ENCODE measurements around the gene NUCB2.
"Not testable (repeated sequence)": the region's sequence is repeated elsewhere in the genome, so short reads cannot be mapped to it uniquely, and the experiment has no call there.

Gene NUCB2

DNA sequence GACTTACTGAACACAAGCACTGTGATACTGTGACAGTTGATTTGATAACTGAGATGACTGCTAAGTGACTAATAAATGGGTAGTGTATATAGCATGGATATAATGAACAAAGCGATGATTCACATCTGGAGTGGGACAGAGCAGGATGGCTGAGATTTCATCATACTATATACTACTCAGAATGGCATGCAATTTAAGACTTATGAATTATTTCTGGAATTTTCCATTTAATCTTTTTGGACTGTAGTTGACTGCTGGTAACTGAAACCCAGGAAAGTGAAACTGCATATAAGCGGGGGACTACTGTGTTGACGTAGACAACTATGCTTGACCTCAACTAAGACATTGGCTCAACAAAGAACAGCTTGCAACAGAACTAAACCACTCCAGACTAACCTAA is 20.0 kb upstream of the NUCB2 start:
- Mint-ChIP-seq H3K27me3 (peaks cover 16% of the 10 kb centered on the region), H3K36me3 (no peaks in the 10 kb centered on the region), H3K9me3 (no peaks in the 10 kb centered on the region), H3K4me3 (no peak overlapping the region), H3K4me1 (peaks cover 9% of the 10 kb centered on the region), H3K27ac (no peak overlapping the region)
- CTCF ChIA-PET, result no interaction called here
- no peak for DNase-seq

DNA sequence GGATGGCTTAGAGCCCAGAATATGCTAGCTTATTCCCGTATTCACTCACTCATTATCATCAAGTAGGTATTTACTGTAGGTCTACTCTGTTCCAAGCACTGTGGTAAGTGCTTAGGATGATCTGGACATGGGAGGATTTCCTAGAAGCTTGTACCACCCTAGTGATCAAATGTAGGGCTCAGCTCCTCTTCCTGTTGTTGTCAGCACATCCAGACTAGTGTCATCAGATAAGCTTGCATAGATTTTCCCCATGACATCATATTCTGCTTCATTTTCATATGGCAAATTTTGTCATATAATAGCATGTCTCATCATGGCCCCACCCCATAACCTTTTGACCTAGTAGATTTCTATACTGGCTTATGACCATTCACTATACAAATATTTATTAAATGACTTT is 19.3 kb upstream of the NUCB2 start:
- H3K4me3 Mint-ChIP-seq, result no peak overlapping the region
- CTCF ChIA-PET, result interaction anchor here (1.4 kb wide), 1 partner anchor 127 kb away, joined by 3 read pairs; no protein-coding TSS in a partner anchor
- H3K9me3 Mint-ChIP-seq, result no peaks in the 10 kb centered on the region
- peaks cover 9% of the 10 kb centered on the region for H3K4me1 Mint-ChIP-seq
- H3K36me3 Mint-ChIP-seq, result no peaks in the 10 kb centered on the region
- no peak for DNase-seq
- H3K27me3 Mint-ChIP-seq, result peaks cover 16% of the 10 kb centered on the region
- H3K27ac Mint-ChIP-seq, result no peak overlapping the region

DNA sequence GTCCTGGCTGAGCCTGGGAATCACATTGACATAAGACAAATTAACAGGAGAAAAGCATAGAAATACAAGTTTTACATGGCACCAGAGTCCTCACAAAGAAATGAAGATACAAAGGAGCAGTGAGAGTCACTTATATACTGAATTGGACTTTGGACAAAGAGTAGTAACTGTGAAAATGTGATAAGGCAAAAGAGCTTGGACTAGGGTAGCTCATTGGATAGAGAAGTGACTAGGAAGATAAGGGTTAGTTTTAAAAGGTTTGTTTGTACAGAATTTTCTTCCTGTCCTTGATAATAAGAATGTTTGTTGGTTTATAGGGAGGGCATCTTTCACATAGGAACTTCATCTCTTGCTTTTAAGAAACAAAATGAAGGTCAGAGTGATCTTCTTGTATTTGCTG is 17.9 kb upstream of the NUCB2 start:
- peaks cover 6% of the 10 kb centered on the region for H3K27me3 Mint-ChIP-seq
- H3K36me3 Mint-ChIP-seq, result no peaks in the 10 kb centered on the region
- no peak overlapping the region for H3K27ac Mint-ChIP-seq
- CTCF ChIA-PET, result interaction anchor here (1.4 kb wide), 1 partner anchor 125 kb away, joined by 3 read pairs; no protein-coding TSS in a partner anchor
- no peaks in the 10 kb centered on the region for H3K9me3 Mint-ChIP-seq
- no peak overlapping the region for H3K4me3 Mint-ChIP-seq
- H3K4me1 Mint-ChIP-seq, result peaks cover 9% of the 10 kb centered on the region
- no peak for DNase-seq

DNA sequence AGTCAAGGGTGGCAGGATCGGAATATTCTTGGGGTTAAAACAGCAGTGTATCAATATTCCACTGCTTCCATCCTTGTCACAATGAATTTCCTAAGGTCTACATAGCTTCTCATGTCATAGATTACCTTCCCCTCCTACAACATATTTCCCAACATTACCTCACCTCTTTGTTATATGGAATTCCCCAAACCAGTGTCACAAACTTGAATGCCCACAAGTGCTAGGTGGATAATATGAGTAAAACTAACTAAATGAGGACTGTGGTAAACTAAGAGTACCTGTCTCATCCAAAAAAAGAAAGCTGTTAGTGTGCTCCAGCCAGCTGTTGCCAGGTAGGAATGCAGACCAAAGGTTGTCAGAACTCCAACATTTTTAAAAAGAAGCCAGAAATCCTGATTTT is 17.0 kb upstream of the NUCB2 start:
- Mint-ChIP-seq H3K9me3 (no peaks in the 10 kb centered on the region), H3K27me3 (peaks cover 13% of the 10 kb centered on the region), H3K4me1 (peaks cover 9% of the 10 kb centered on the region), H3K4me3 (no peak overlapping the region), H3K27ac (no peak overlapping the region), H3K36me3 (no peaks in the 10 kb centered on the region)
- no peak for DNase-seq
- CTCF ChIA-PET, result no interaction called here

DNA sequence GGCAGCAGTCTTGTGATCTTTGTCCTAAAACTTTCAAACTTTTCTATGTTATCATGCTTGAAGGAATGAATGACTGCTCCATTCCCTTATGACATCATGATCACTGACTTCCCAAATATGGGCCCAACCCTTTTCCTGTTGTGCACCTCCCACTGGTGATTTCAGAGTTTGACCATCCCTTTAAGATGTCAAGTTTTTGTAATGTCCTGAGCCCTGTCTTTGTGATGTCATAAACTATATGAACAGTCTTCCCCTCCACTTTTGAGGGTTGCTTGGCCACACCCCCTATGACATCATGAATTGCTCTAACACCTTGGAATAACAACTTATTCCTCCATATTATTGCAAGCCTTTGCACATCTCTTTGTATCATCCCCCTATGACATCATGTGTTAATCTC is 16.5 kb upstream of the NUCB2 start:
- H3K27me3 Mint-ChIP-seq, result peaks cover 18% of the 10 kb centered on the region
- CTCF ChIA-PET, result no interaction called here
- H3K36me3 Mint-ChIP-seq, result no peaks in the 10 kb centered on the region
- H3K27ac Mint-ChIP-seq, result no peak overlapping the region
- H3K4me3 Mint-ChIP-seq, result no peak overlapping the region
- no peak for DNase-seq
- H3K4me1 Mint-ChIP-seq, result peaks cover 9% of the 10 kb centered on the region
- H3K9me3 Mint-ChIP-seq, result no peaks in the 10 kb centered on the region

DNA sequence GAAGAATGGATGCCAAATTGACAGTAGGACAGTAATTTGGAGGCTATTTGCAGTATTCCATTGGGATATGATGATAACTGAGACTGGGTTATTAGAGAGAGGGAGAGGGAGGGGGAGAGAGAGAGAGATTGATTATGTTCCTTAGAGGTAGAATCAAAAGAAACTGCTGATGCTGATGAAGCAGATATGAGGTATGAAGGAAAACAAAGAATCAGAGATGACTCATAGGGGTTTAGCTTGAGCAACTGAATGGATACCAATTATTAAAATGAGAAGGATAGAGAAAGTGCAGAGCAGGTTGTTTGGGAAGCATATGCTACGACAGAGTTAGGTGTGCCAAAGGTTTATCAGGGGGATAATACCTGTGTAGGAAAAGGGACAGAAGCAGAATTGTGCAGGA is 12.8 kb upstream of the NUCB2 start:
- Mint-ChIP-seq H3K27ac (no peak overlapping the region), H3K9me3 (no peaks in the 10 kb centered on the region), H3K36me3 (no peaks in the 10 kb centered on the region), H3K4me3 (no peak overlapping the region), H3K27me3 (peaks cover 23% of the 10 kb centered on the region), H3K4me1 (peaks cover 10% of the 10 kb centered on the region)
- CTCF ChIA-PET, result no interaction called here
- DNase-seq, result no peak

DNA sequence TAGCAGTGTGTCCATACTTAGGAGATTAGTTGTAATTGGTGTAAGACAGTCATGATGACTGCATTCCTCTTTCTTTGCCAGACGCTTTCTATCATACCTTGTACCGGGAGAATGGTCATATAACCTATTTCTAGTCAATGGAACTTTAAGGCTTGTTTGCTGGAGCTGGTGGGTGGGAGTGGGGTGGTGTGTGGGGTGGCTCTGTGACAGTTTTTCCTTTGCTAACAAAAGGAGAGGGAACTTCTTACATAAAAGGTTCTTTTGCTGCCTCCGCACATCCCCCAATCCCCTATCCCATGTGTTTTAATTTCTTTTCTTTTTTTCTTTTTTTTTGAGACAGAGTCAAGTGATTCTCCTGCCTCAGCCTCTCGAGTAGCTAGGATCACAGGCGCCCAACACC is 9.8 kb upstream of the NUCB2 start:
- no peak for DNase-seq
- H3K36me3 Mint-ChIP-seq, result no peaks in the 10 kb centered on the region
- H3K9me3 Mint-ChIP-seq, result no peaks in the 10 kb centered on the region
- no peak overlapping the region for H3K27ac Mint-ChIP-seq
- peaks cover 34% of the 10 kb centered on the region for H3K27me3 Mint-ChIP-seq
- no peak overlapping the region for H3K4me3 Mint-ChIP-seq
- CTCF ChIA-PET, result no interaction called here
- H3K4me1 Mint-ChIP-seq, result peaks cover 14% of the 10 kb centered on the region

DNA sequence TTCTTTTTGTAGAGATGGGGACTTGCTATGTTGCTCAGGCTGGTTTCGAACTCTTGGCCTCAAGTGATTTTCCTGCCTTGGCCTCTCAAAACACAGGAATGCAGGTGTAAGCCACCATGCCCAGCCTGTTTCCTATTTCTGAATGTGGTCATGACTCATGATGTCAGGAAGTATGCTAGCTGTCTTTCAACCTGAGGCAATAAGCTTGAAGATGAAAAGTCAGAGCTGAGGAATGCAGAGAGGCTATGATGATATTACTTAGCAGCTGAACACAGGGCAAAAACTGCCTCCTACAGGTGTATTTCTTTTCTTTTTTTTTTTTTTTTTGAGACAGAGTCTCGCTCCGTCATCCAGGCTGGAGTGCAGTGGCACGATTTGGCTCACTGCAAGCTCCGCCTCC is 9.0 kb upstream of the NUCB2 start:
- DNase-seq, result no peak
- no peaks in the 10 kb centered on the region for H3K36me3 Mint-ChIP-seq
- H3K9me3 Mint-ChIP-seq, result no peaks in the 10 kb centered on the region
- peaks cover 15% of the 10 kb centered on the region for H3K4me1 Mint-ChIP-seq
- CTCF ChIA-PET, result no interaction called here
- H3K27me3 Mint-ChIP-seq, result peaks cover 34% of the 10 kb centered on the region
- no peak overlapping the region for H3K27ac Mint-ChIP-seq
- no peak overlapping the region for H3K4me3 Mint-ChIP-seq

DNA sequence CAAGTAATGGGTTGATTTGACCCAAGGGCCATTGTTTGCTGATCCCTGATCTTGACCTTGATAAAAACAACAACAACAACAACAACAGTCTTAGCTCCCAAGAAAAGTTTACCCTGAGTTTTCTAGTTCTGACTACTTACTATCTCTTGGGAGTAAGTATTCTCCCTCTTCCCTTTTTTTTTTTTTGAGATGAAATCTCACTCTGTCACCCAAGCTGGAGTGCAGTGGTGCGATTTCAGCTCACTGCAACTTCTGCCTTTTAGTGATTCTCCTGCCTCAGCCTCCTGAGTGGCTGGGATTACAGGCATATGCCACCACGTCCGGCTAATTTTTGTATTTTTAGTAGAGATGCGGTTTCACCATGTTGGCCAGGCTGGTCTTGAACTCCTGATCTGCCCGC is 8.0 kb upstream of the NUCB2 start:
- not testable (repeated sequence) for H3K9me3 Mint-ChIP-seq, H3K4me3 Mint-ChIP-seq, DNase-seq, H3K27ac Mint-ChIP-seq, H3K36me3 Mint-ChIP-seq
- peaks cover 19% of the 10 kb centered on the region for H3K4me1 Mint-ChIP-seq
- CTCF ChIA-PET, result interaction anchor here (1.4 kb wide), 1 partner anchor 38 kb away, joined by 3 read pairs; no protein-coding TSS in a partner anchor
- peaks cover 43% of the 10 kb centered on the region for H3K27me3 Mint-ChIP-seq

DNA sequence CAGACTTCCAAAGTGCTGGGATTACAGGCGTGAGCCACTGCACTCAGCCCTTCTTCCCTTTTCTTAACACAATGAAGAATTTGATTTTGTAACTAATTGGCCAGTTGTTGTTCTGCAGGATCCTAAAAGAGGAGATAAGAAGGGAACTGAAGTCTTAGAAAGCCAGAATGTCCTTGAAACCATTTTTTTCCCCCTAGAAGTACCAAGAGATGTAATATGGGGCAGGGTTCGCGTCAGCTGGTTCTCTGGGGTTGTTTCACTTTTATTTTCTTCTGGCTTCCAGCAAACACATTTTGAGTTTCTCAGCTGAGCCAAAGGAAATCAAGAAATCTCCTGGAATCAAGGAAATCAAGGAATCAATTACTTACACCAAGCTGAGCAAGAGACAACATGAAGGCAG is 7.6 kb upstream of the NUCB2 start:
- Mint-ChIP-seq H3K4me1 (peaks cover 21% of the 10 kb centered on the region), H3K27me3 (peaks cover 47% of the 10 kb centered on the region), H3K27ac (no peak overlapping the region), H3K4me3 (no peak overlapping the region), H3K9me3 (no peaks in the 10 kb centered on the region), H3K36me3 (no peaks in the 10 kb centered on the region)
- CTCF ChIA-PET, result interaction anchor here (1.4 kb wide), 1 partner anchor 39 kb away, joined by 3 read pairs; no protein-coding TSS in a partner anchor
- DNase-seq, result no peak

DNA sequence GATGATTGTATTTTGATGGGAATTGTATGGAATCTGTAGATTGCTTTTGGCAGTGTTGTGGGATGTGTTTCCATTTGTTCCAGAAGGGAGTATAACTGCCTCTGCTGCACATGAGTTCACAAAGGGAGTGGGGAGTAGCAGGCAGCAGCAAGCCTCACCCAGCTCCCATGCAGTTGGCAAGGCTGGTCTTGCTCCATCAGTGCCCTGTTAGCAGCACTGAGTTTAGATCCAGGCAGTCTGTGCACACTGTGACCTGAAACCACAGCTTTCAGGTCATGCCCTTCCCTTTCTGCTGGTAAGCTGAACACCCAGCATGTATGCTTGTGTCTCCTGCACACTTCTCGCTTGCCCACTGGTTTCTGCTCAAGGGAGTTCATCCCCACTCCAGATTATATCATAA is 3.7 kb upstream of the NUCB2 start:
- CTCF ChIA-PET, result interaction anchor here (0.5 to 0.7 kb wide), 2 partner anchors 43 to 61 kb away, joined by 3 read pairs; no protein-coding TSS in a partner anchor
- H3K4me3 Mint-ChIP-seq, result no peak overlapping the region

DNA sequence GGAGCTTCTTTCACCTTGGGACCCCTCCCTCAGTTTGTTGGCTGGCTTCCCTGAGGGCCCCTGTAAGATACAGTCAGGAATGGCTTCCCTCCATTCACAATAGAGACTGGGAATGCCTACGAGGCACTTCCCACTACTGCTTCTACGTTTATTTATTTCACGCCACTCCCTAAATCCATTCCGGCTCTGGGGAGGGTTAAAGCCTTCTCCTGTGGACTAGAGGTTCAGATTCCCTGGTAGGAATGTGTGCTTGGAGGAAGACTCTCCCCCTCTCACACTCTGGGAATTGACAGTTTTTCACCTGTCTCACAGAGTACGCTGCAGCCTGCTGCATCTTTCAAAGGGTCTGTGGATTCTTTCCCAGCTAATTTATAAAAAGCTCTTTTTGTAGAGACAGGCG is 3.3 kb upstream of the NUCB2 start:
- CTCF ChIA-PET, result interaction anchor here (0.7 kb wide), 1 partner anchor 43 kb away, joined by 3 read pairs; no protein-coding TSS in a partner anchor
- Mint-ChIP-seq H3K27ac (no peak overlapping the region), H3K27me3 (peaks cover 26% of the 10 kb centered on the region), H3K36me3 (peaks cover 5% of the 10 kb centered on the region), H3K4me3 (no peak overlapping the region), H3K4me1 (peaks cover 37% of the 10 kb centered on the region), H3K9me3 (no peaks in the 10 kb centered on the region)
- no peak for DNase-seq

More for the DNA sequence above, 3.7 kb upstream of the NUCB2 start:
- Mint-ChIP-seq H3K27me3 (peaks cover 26% of the 10 kb centered on the region), H3K36me3 (peaks cover 5% of the 10 kb centered on the region), H3K9me3 (no peaks in the 10 kb centered on the region), H3K4me1 (peaks cover 38% of the 10 kb centered on the region), H3K27ac (no peak overlapping the region)
- no peak for DNase-seq

DNA sequence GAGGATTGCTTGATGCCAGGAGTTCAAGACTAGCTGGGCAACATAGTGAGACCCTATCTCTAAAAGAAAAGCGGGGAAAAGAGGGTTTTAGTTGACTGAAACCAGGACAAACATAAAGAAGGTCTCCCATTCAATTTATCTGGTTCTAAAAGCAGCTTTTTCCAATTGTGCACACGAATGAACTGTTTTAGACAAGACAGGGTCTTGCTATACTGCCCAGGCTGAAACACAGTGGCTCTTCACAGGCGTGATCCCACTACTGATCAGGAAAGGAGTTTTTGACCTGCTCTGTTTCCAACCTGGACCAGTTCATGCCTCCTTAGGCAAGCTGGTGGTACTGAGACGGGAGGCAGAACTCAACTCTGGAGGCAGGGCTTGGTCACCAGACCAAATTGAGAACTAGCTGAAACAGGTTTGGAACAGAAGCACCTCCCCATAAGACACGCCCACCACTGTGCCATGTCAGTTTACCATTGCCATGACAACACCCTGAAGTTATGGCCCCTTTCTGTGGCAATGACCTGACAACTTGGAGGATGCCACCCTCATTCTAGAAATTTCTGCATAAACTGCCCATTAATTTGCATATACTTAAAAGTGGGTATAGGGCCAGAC is 2.8 kb upstream of the NUCB2 start:
- Mint-ChIP-seq H3K36me3 (peaks cover 5% of the 10 kb centered on the region), H3K4me3 (no peak overlapping the region), H3K4me1 (peaks cover 39% of the 10 kb centered on the region), H3K27me3 (peaks cover 25% of the 10 kb centered on the region), H3K27ac (no peak overlapping the region), H3K9me3 (no peaks in the 10 kb centered on the region)
- no peak for DNase-seq
- CTCF ChIA-PET, result interaction anchor here (0.7 kb wide), 1 partner anchor 44 kb away, joined by 3 read pairs; no protein-coding TSS in a partner anchor

DNA sequence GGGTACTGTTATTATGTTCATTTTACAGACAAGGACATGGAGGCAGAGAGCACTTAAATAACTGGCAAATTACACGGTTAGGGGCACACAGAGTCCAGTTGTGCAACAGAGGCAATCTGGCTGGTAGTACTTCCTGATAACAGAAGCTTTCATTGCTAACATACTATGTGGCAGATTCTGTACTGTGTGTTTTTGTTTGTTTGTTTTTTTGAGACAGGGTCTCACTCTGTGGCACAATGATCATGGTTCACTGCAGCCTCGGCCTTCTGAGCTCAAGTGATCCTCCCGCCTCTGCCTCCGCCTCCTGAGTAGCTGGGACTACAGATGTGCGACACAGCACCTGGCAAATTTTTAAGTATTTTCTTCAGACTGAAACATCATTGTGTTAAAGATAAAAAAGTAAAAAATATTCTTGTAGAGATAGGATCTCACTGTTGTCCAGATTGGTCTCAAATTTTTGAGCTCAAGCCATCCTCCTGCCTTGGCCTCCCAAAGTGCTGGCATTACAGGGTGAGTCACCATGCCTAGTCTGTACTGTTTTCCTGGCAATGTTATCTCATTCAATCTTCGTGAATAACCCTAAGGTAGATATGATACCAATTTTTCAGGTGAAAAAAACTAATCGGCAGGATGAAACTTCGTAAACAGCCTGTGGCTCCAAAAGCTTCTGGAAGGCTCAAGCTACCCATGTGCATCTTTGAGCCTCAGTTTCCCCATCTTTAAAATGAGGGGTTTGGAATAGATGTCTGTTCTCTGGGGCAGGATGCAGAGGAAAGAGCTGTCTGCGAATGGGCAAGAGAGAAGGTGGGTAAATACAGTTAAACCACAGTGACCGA is 921 bp upstream of the NUCB2 start:
- peaks cover 18% of the 10 kb centered on the region for H3K27me3 Mint-ChIP-seq
- H3K4me3 Mint-ChIP-seq, result peak overlapping the region; percentile 82
- H3K36me3 Mint-ChIP-seq, result peaks cover 8% of the 10 kb centered on the region
- H3K9me3 Mint-ChIP-seq, result no peaks in the 10 kb centered on the region
- no peak for DNase-seq
- H3K4me1 Mint-ChIP-seq, result peaks cover 47% of the 10 kb centered on the region
- CTCF ChIA-PET, result interaction anchor here (0.6 to 1.1 kb wide), 2 partner anchors 46 to 320 kb away, joined by 3 to 4 read pairs; no protein-coding TSS in a partner anchor
- peak overlapping the region; percentile 93 for H3K27ac Mint-ChIP-seq

Data from activated naive CD4-positive, alpha-beta T cell treated with anti-CD3 and anti-CD28 coated beads, Interleukin-2, amount 10 ng/mL, durations not matched to agents 7 days and 5 days (primary cell).